ENCODE data around the gene OR52N1. TPM values are rescaled to one million over a fixed set of nuclear protein-coding genes. Genes with fewer than 3 reads are reported as not detected.

The OR52N1 gene
- total and polyA plus RNA-seq, 4 donors, result not detected

- Histone ChIP-seq H3K4me3 (ENCODE audit: low read depth, low read length) (no peak overlapping the region), H3K27me3 (ENCODE audit: control insufficient read depth, insufficient read depth, low read length) (no peaks in the 10 kb centered on the region), H3K27ac (ENCODE audit: low read depth, low read length) (no peak overlapping the region), H3K36me3 (ENCODE audit: control insufficient read depth, insufficient read depth, low read length) (no peaks in the 10 kb centered on the region), H3K4me1 (ENCODE audit: control insufficient read depth, insufficient read depth, low read length) (peaks cover 6% of the 10 kb centered on the region), H3K9me3 (ENCODE audit: control insufficient read depth, insufficient read depth, low read length) (no peaks in the 10 kb centered on the region)
- DNase-seq (ENCODE audit: low read depth in 4 of 6, low spot score in 6 of 6), result no peak
- WGBS (ENCODE audit: insufficient coverage), result 80% methylated on average over 10 of the region's 10 CpGs
Measured at GRCh38 chr11:5807580-5807979, 16.5 kb upstream of the OR52N1 start.

- no peaks in the 10 kb centered on the region for H3K9me3 ChIP-seq (ENCODE audit: control insufficient read depth, insufficient read depth, low read length)
- H3K4me3 ChIP-seq (ENCODE audit: low read depth, low read length), result no peak overlapping the region
- no peaks in the 10 kb centered on the region for H3K27me3 ChIP-seq (ENCODE audit: control insufficient read depth, insufficient read depth, low read length)
- DNase-seq (ENCODE audit: low read depth in 4 of 6, low spot score in 6 of 6), result no peak
- H3K27ac ChIP-seq (ENCODE audit: low read depth, low read length), result no peak overlapping the region
- H3K36me3 ChIP-seq (ENCODE audit: control insufficient read depth, insufficient read depth, low read length), result no peaks in the 10 kb centered on the region
- 93% methylated on average over 3 of the region's 5 CpGs for WGBS (ENCODE audit: insufficient coverage)
- peaks cover 6% of the 10 kb centered on the region for H3K4me1 ChIP-seq (ENCODE audit: control insufficient read depth, insufficient read depth, low read length)
Measured at GRCh38 chr11:5803982-5804381, 12.9 kb upstream of the OR52N1 start.

DNA sequence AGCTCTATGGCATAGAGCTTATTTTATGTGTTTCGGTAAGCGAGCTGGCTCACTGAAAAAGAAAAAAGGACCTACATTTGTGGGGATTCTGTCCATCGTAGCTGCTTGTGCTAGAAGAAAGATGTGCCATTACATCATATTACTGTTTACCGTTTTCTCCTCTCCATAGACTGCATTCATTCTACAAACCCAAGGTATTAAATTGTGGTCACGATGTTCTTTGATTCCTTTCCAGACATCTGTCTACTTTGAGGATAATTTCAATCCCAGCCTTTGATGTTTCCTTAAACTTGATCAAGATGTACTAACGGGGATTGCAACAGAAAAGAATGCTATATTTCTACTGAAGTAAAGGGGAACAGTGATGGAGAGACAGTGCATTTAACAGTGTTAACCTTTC lies 5.5 kb upstream of the OR52N1 start:
- DNase-seq (ENCODE audit: low read depth in 4 of 6, low spot score in 6 of 6), result no peak
- no peak overlapping the region for H3K4me3 ChIP-seq (ENCODE audit: low read depth, low read length)
- H3K27me3 ChIP-seq (ENCODE audit: control insufficient read depth, insufficient read depth, low read length), result no peaks in the 10 kb centered on the region
- no peaks in the 10 kb centered on the region for H3K9me3 ChIP-seq (ENCODE audit: control insufficient read depth, insufficient read depth, low read length)
- no peaks in the 10 kb centered on the region for H3K36me3 ChIP-seq (ENCODE audit: control insufficient read depth, insufficient read depth, low read length)
- H3K4me1 ChIP-seq (ENCODE audit: control insufficient read depth, insufficient read depth, low read length), result no peaks in the 10 kb centered on the region
- WGBS (ENCODE audit: insufficient coverage), result 82% methylated on average over 2 of the region's 6 CpGs
- no peak overlapping the region for H3K27ac ChIP-seq (ENCODE audit: low read depth, low read length)

DNA sequence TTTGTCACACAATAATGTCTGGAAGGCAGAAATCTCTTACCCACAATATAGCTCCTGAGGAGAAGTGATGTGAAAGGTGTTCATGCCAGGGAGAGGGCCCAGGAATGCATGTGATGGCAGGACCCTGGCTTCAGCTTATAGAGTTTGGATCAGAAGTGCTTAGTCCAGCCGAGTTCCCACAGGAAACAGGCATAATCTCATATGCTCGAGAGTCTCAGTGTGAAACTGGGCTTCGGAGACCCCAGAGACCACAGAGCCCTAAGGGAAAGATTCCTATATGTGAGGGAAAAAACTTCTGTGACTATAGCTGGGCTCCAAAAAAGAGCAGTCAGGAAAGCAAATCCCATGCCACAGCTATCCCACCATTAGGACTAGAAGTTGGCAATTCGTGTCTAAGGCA lies 7.8 kb downstream of the OR52N1 start, which contains the start of gene OR52N5:
OR52N5 (minus strand) TSS at position 101 of the 400 bp plus-strand sequence. CDS start 4,721 bp downstream, outside the sequence.
- no peaks in the 10 kb centered on the region for H3K36me3 ChIP-seq (ENCODE audit: control insufficient read depth, insufficient read depth, low read length)
- no peaks in the 10 kb centered on the region for H3K27me3 ChIP-seq (ENCODE audit: control insufficient read depth, insufficient read depth, low read length)
- no peak for DNase-seq (ENCODE audit: low read depth in 4 of 6, low spot score in 6 of 6)
- WGBS (ENCODE audit: insufficient coverage), result 82% methylated on average over 1 of the region's 4 CpGs
- H3K27ac ChIP-seq (ENCODE audit: low read depth, low read length), result no peak within 1 kb of the TSS
- no peaks in the 10 kb centered on the region for H3K4me1 ChIP-seq (ENCODE audit: control insufficient read depth, insufficient read depth, low read length)
- H3K4me3 ChIP-seq (ENCODE audit: low read depth, low read length), result no peak within 1 kb of the TSS
- H3K9me3 ChIP-seq (ENCODE audit: control insufficient read depth, insufficient read depth, low read length), result no peaks in the 10 kb centered on the region

GRCh38 chr11:5767056-5767455 lies 24.0 kb downstream of the OR52N1 start:
- no peaks in the 10 kb centered on the region for H3K9me3 ChIP-seq (ENCODE audit: control insufficient read depth, insufficient read depth, low read length)
- DNase-seq (ENCODE audit: low read depth in 4 of 6, low spot score in 6 of 6), result no peak
- no peaks in the 10 kb centered on the region for H3K36me3 ChIP-seq (ENCODE audit: control insufficient read depth, insufficient read depth, low read length)
- H3K4me3 ChIP-seq (ENCODE audit: low read depth, low read length), result no peak overlapping the region
- 60% methylated on average over 1 of the region's 1 CpG for WGBS (ENCODE audit: insufficient coverage)
- H3K27me3 ChIP-seq (ENCODE audit: control insufficient read depth, insufficient read depth, low read length), result no peaks in the 10 kb centered on the region
- H3K27ac ChIP-seq (ENCODE audit: low read depth, low read length), result no peak overlapping the region
- H3K4me1 ChIP-seq (ENCODE audit: control insufficient read depth, insufficient read depth, low read length), result no peaks in the 10 kb centered on the region

- Histone ChIP-seq H3K9me3 (ENCODE audit: control insufficient read depth, insufficient read depth, low read length) (no peaks in the 10 kb centered on the region), H3K36me3 (ENCODE audit: control insufficient read depth, insufficient read depth, low read length) (no peaks in the 10 kb centered on the region), H3K27me3 (ENCODE audit: control insufficient read depth, insufficient read depth, low read length) (no peaks in the 10 kb centered on the region), H3K27ac (ENCODE audit: low read depth, low read length) (no peak within 1 kb of the TSS), H3K4me3 (ENCODE audit: low read depth, low read length) (no peak within 1 kb of the TSS), H3K4me1 (ENCODE audit: control insufficient read depth, insufficient read depth, low read length) (no peaks in the 10 kb centered on the region)
- DNase-seq (ENCODE audit: low read depth in 4 of 6, low spot score in 6 of 6), result no peak
- no CpG with 5 or more reads among the region's 1 CpG for WGBS (ENCODE audit: insufficient coverage)
Measured at GRCh38 chr11:5753943-5754342, 37.1 kb downstream of the OR52N1 start, which contains the start of gene OR52N4. Gene OR52N4 (plus strand): TSS chr11:5754243. CDS start chr11:5754741, 498 bp downstream.

- no peaks in the 10 kb centered on the region for H3K9me3 ChIP-seq (ENCODE audit: control insufficient read depth, insufficient read depth, low read length)
- H3K36me3 ChIP-seq (ENCODE audit: control insufficient read depth, insufficient read depth, low read length), result no peaks in the 10 kb centered on the region
- no peak for DNase-seq (ENCODE audit: low read depth in 4 of 6, low spot score in 6 of 6)
- no peak overlapping the region for H3K4me3 ChIP-seq (ENCODE audit: low read depth, low read length)
- no CpG with 5 or more reads among the region's 3 CpGs for WGBS (ENCODE audit: insufficient coverage)
- H3K4me1 ChIP-seq (ENCODE audit: control insufficient read depth, insufficient read depth, low read length), result no peaks in the 10 kb centered on the region
- no peaks in the 10 kb centered on the region for H3K27me3 ChIP-seq (ENCODE audit: control insufficient read depth, insufficient read depth, low read length)
- no peak overlapping the region for H3K27ac ChIP-seq (ENCODE audit: low read depth, low read length)
Measured at GRCh38 chr11:5749836-5750235, 41.2 kb downstream of the OR52N1 start.

GRCh38 chr11:5746614-5747013 lies 44.5 kb downstream of the OR52N1 start:
- H3K27ac ChIP-seq (ENCODE audit: low read depth, low read length), result no peak overlapping the region
- H3K27me3 ChIP-seq (ENCODE audit: control insufficient read depth, insufficient read depth, low read length), result no peaks in the 10 kb centered on the region
- H3K9me3 ChIP-seq (ENCODE audit: control insufficient read depth, insufficient read depth, low read length), result peaks cover 2% of the 10 kb centered on the region
- no peaks in the 10 kb centered on the region for H3K4me1 ChIP-seq (ENCODE audit: control insufficient read depth, insufficient read depth, low read length)
- no peaks in the 10 kb centered on the region for H3K36me3 ChIP-seq (ENCODE audit: control insufficient read depth, insufficient read depth, low read length)
- no peak overlapping the region for H3K4me3 ChIP-seq (ENCODE audit: low read depth, low read length)
- no peak for DNase-seq (ENCODE audit: low read depth in 4 of 6, low spot score in 6 of 6)
- WGBS (ENCODE audit: insufficient coverage), result no CpG with 5 or more reads among the region's 3 CpGs

DNA sequence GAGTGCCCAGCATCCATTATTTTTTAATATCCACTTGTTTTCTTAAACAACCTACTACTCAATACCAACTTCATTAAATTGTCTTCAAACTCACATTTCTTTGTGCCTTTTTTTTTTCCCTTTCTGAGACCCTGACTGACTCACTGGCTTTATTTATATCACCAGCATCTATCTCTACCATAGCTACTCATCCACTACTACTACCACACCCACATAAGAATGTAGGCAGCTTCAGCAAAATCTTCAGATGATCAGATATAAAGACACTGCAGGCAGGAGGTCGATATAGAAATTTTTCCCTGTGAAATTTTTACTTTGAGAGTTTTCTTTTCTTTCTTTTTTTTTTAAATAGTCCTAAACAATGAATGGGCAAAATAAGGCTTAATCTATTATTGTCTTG lies 52.6 kb downstream of the OR52N1 start:
- DNase-seq (ENCODE audit: low read depth in 4 of 6, low spot score in 6 of 6), result no peak
- no CpG with 5 or more reads among the region's 1 CpG for WGBS (ENCODE audit: insufficient coverage)
- peaks cover 5% of the 10 kb centered on the region for H3K9me3 ChIP-seq (ENCODE audit: control insufficient read depth, insufficient read depth, low read length)
- H3K36me3 ChIP-seq (ENCODE audit: control insufficient read depth, insufficient read depth, low read length), result no peaks in the 10 kb centered on the region
- no peak overlapping the region for H3K4me3 ChIP-seq (ENCODE audit: low read depth, low read length)
- H3K4me1 ChIP-seq (ENCODE audit: control insufficient read depth, insufficient read depth, low read length), result no peaks in the 10 kb centered on the region
- no peak overlapping the region for H3K27ac ChIP-seq (ENCODE audit: low read depth, low read length)
- no peaks in the 10 kb centered on the region for H3K27me3 ChIP-seq (ENCODE audit: control insufficient read depth, insufficient read depth, low read length)

- no peak overlapping the region for H3K4me3 ChIP-seq (ENCODE audit: low read depth, low read length)
- no peaks in the 10 kb centered on the region for H3K27me3 ChIP-seq (ENCODE audit: control insufficient read depth, insufficient read depth, low read length)
- H3K36me3 ChIP-seq (ENCODE audit: control insufficient read depth, insufficient read depth, low read length), result no peaks in the 10 kb centered on the region
- no peaks in the 10 kb centered on the region for H3K4me1 ChIP-seq (ENCODE audit: control insufficient read depth, insufficient read depth, low read length)
- 32% methylated on average over 2 of the region's 6 CpGs for WGBS (ENCODE audit: insufficient coverage)
- peak in 1 of 6 donors; percentile 5 for DNase-seq (ENCODE audit: low read depth in 4 of 6, low spot score in 6 of 6)
- H3K27ac ChIP-seq (ENCODE audit: low read depth, low read length), result no peak overlapping the region
- peaks cover 5% of the 10 kb centered on the region for H3K9me3 ChIP-seq (ENCODE audit: control insufficient read depth, insufficient read depth, low read length)
Measured at GRCh38 chr11:5737670-5738392, 53.2 kb downstream of the OR52N1 start.

Data from spinal cord (tissue), 10 donors.